Hematopoietic multipotent progenitor cell (in vitro differentiated cells): ENCODE results near the gene PIP5KL1. TPM values are rescaled to one million over a fixed set of nuclear protein-coding genes. Genes with fewer than 3 reads are reported as not detected.
A peak's percentile ranks its signal among the peaks of the same experiment; 100 is the strongest.

ENCODE experiments used
- DNase-seq, 3 donors: peaks; one replicate each; pipeline ENCODE4 v3.0.0-alpha.2; 2011 to 2015; ENCODE audit warnings: low read depth in 2 of 3, low spot score in 2 of 3
- total RNA-seq: library from RNA; depleted of rRNA; stranded (reverse); fragments of >200 nt; gene quantifications from one replicate; pipeline ENCODE4 v1.2.3, GENCODE V29; 2012

Gene PIP5KL1
- total RNA-seq, 1 donor: 0.27 TPM

DNA sequence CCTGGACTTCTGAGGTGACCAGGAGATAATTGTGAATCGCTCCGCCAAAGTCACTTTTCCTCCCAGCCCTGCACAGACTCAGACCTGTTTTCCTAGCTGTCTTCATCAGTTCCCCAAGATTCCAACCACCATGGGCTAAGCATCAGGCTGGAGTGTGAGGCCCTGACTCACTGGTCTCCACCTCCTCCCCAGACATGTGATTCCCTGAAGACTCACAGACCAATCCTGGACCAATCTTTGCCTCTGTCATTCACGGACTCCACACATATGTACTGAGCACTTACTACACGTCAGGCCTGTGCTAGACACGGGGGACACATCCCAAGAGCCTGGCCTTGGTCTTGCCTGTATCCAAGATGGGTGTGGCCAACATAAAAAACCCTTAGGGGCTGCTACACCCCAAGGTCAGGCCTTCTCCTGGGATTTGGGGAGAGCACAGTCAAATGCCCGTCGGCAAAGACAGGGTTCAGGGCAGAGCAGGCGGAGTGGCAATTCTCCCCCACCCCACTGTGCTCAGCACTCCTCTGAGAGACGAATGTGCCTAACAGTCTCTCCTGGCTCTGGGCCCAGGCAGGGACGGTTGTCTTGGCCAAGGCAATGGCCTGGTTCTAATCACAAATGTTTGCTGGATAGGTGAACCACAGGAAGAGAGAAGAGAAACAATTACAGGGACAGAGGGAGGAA is 38.3 kb upstream of the PIP5KL1 start:
- DNase-seq: no peak

GRCh38 chr9:127968042-127968441 is 37.5 kb upstream of the PIP5KL1 start:
- DNase-seq: peak in 2 of 3 donors; percentile 32 to 58

GRCh38 chr9:127967151-127967809 is 36.7 kb upstream of the PIP5KL1 start:
- DNase-seq: no peak

GRCh38 chr9:127966416-127967150 is 36.0 kb upstream of the PIP5KL1 start:
- DNase-seq: peak in 2 of 3 donors; percentile 43 to 52

DNA sequence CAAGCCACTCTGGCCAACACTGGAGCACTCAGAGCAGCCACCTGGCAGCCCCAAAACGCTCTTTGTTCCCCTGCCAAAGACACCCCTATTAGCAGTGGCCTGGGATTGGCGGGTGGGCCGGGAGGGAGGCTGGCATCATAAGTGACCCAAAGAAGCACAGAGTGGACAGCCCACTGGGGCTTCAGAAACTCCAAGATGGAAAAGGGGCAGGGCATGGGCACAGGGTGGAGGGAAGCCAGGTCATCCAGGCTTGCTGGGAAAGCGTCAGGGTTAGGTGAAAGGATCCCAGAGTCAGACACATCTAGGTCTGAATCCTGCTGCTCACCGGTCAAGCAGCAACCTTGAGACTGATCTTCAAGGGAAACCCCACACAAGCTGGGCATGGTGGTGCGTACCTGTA is 35.4 kb upstream of the PIP5KL1 start:
- DNase-seq: no peak

DNA sequence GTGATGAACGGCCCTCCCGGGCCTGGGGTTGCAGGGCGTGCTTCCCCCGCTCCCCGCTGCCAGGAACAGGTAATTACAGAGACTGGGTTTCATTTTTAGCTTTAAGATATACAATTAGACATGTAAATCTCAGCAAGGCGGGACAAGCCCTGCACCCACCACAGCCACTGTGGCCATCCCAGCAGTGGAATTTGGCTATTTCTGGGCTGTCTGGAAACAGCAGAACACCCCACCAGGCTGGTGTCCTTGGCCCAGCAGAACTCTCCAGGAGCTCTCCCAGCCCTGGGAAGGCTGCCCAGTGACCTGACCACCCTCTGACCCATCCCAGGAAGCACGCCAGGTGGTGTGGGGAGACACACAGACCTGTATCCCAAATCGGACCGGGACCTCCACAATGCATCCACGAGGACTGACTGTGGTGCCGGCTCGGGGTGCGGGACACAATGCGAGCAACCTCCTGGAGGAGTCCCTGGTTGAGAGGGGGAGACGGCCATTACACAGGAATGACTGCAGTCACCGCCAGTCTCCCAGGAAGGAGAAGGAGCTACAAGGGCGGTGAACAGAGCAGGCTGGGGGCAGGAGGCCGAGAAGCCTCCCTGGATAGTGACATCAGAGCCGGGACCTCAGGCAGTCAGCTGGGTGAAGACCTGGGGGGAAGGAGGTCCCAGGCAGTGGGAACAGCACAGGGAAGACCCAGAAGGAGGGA is 32.9 kb upstream of the PIP5KL1 start:
- no peak for DNase-seq

DNA sequence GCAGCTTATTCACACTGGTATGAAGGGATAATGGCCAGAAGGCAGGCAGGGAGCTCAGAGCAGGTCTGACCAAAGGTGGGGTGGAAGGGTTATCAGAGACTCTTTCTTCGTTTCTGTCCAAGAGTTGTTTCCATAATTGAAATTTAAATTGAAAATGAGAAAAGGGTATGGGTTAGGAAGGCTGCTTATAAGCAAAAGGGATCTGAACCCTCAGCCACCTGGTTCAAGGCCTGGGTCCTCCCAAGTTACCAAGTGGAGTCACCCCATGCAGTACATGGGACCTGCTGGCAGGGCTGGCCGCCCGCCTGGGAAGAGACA is 32.4 kb upstream of the PIP5KL1 start:
- DNase-seq: no peak

GRCh38 chr9:127962278-127962677 is 31.7 kb upstream of the PIP5KL1 start:
- no peak for DNase-seq

DNA sequence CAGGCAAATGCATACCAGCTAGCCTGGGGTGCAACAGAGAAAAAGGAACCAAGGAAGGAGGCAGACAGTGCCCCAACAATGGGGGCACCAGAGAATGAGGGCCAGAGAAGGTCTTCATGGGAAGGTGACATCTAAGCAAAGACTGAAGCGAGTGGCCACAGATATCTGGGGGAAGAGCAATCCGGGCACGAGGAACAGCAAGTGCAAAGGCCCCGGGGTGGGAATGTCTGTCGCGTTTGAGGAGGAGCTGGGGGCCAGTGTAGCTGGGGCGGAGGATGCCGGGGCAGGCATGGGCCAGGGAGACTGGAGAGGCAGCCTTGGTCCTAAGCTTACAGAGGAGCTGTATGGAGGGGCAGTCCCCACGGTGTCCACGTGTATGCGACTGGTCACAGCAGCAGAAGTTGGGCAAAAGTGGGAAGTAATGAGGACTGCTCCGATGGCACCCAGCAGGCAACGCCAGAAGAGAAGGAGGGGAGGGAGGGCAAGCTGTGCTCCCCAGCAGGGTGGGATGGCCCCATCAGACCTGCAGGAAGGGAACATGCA is 31.1 kb upstream of the PIP5KL1 start:
- no peak for DNase-seq

DNA sequence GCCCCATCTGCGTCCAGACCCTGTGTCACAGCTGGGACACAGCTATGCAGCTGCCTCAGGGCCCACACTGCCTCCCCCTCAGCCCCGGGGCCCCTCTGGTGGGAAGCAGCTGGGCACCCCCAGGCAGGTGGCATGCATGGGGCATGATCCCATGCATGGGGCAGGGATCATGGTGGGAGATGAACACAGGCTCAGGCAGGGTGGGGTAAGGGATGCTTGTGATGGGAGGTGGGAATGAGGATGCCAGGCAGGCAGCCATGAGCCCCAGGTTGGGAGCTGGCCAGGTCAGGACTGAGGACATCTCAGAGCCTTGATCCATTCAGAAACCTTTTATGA is 30.5 kb upstream of the PIP5KL1 start:
- no peak for DNase-seq

GRCh38 chr9:127960410-127961154 is 30.0 kb upstream of the PIP5KL1 start:
- no peak for DNase-seq

DNA sequence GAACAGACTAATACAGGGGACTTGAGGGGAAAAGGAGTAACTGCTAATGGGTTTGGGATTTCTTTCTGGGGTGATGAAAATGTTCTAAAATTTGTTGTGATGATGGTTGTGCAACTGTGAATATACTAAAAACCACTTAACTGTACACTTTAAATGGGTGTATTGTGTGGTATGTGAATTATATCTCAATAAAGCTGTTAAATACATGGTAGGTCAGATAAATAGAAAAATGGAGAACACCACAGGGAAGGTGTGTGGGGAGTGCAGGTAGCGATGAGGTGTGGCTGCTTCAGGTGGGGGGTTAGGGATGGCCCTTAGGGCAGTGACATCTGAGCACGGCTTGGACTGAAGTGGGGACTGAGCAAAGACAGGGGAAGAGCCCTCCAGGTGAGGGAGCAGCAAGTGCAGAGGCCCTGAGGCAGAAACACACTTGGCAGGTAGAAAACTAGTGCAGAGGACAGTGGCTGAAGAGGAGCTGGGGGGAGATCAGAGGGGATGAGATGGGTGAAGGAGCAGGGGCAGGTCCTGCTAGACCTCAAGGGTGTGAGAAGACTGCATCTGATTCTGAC is 29.3 kb upstream of the PIP5KL1 start:
- no peak for DNase-seq

DNA sequence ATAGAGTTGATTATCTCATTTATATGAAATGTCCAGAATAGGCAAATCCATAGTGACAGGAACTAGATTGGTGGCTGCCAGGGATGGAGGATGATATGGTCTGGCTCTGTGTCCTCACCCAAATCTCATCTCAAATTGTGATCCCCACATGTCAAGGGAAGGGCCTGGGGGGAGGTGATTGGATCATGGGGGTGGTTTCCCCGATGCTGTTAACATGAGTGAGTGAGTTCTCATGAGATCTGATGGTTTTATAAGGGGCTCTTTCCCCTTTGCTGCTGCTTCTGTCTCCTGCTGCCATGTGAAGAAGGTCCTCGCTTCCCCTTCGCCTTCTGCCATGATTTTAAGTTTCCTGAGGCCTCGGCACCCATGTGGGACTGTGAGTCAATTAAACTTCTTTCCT is 28.8 kb upstream of the PIP5KL1 start:
- DNase-seq: no peak

GRCh38 chr9:127958728-127959127 is 28.2 kb upstream of the PIP5KL1 start:
- DNase-seq: no peak

- DNase-seq: peak in 2 of 3 donors; percentile 68
Measured at GRCh38 chr9:127955294-127956015, 24.9 kb upstream of the PIP5KL1 start.

DNA sequence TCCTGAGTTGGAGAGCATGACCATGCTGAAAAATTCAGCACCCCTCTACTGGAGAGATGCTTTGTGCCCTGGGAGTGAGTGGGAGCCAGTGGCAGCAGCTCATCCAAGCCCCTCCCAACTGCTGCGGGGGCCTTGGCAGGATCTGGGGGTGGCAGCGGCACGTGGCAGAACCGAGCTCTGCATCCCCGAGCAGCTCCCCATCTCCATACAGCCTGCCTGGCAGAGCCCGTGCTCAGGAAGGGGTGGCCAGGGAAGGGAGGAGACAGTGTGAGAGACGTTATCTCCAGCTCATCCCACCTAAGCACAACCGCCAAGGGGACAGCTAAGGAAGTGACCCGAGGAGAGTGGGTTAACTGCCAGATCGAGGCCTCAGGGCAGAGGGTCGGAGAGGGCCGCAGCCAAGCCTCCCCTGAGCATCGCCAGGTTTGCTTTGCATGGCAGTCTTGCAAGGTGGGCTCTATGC is 24.3 kb upstream of the PIP5KL1 start:
- DNase-seq: no peak

DNA sequence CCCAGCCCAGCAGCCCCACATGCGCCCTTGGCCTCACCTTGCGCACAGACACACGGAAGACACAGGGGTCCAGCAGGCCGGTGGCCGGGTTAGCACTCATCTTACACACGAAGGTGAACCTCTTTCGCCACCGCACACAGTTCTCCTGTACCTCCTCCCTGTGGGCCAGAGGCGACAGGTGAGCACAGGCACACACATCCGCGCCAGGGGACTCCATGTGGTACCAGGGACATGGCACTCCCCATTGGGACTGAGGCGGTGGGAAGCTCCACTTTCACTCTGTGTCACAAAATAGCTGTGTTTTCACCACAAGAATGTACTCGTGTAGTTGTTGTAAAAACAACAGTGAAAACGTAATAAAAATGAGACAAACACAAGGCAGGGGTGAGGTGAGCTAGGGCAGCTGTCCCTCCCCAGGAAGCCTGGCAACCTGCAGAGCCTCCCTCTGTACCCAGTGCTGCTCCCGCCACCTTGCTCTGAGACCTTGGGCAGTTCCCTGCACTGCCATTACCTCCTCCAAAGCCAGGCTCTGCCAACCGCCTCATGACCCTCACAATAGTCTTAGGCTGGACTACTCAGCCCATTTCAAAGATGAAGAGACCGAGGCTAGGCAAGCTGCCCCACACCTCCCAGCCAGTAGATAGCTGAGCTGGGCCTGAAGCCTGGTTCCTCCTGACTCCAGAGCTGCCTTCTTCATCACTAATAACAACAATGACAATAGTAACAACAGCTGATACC is 23.4 kb upstream of the PIP5KL1 start:
- DNase-seq: no peak

DNA sequence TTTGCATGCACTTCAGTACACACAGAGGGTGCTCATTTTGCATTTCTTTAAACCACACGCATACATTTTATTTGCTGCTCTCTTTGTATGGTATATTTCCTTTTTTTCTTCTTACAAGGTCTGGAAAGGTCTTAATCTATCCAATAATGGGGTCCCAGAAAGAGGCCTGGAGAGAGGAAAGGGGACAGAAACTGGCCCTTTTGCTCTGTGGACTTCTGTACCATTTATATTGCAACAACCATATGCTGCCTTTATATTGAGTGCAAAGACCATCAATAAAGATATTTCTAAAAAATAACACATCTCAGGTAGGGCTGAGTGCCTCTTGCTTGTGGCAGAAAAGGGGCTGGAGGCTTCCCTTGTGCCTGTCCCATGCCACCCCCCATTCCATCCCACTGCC is 22.6 kb upstream of the PIP5KL1 start:
- no peak for DNase-seq
